Stimulated activated CD8-positive, alpha-beta memory T cell treated with anti-CD3 and anti-CD28 coated beads, Interleukin-4, amount 100 ng/mL, for 24 hours (primary cell): ENCODE measurements around the gene HOXA10.

Source experiments
- DNase-seq: peaks from one replicate; pipeline ENCODE4 v3.0.0-alpha.2; 2020; ENCODE audit warnings: low read depth

Gene HOXA10

GRCh38 chr7:27179503-27180430, 5.6 kb upstream of the HOXA10 start:
- DNase-seq, result peak; percentile 38

- DNase-seq, result no peak
Observed at GRCh38 chr7:27179030-27179429, 4.9 kb upstream of the HOXA10 start.

GRCh38 chr7:27178366-27178765, 4.2 kb upstream of the HOXA10 start:
- DNase-seq, result no peak

GRCh38 chr7:27177795-27178320, 3.7 kb upstream of the HOXA10 start:
- DNase-seq, result no peak

- DNase-seq, result no peak
Observed at GRCh38 chr7:27176962-27177794, 3.1 kb upstream of the HOXA10 start.

GRCh38 chr7:27176524-27176845, 2.4 kb upstream of the HOXA10 start:
- no peak for DNase-seq

GRCh38 chr7:27175626-27176523, 1.8 kb upstream of the HOXA10 start:
- DNase-seq, result no peak

- no peak for DNase-seq
Observed at GRCh38 chr7:27174874-27175625, 930 bp upstream of the HOXA10 start.

GRCh38 chr7:27173511-27173955, 587 bp downstream of the HOXA10 start:
- no peak for DNase-seq

- no peak for DNase-seq
Observed at GRCh38 chr7:27172823-27173510, 1.2 kb downstream of the HOXA10 start.

- DNase-seq, result no peak
Observed at GRCh38 chr7:27172315-27172774, 1.8 kb downstream of the HOXA10 start.

GRCh38 chr7:27171637-27172314, 2.3 kb downstream of the HOXA10 start:
- no peak for DNase-seq

GRCh38 chr7:27171325-27171636, 2.8 kb downstream of the HOXA10 start:
- DNase-seq, result no peak

- no peak for DNase-seq
Observed at GRCh38 chr7:27170426-27171324, 3.4 kb downstream of the HOXA10 start.

- DNase-seq, result no peak
Observed at GRCh38 chr7:27169658-27170425, 4.3 kb downstream of the HOXA10 start.

GRCh38 chr7:27168265-27168947, 5.7 kb downstream of the HOXA10 start:
- no peak for DNase-seq

GRCh38 chr7:27167916-27168264, 6.2 kb downstream of the HOXA10 start:
- no peak for DNase-seq
